ENCODE data around the gene ZC2HC1C.

GRCh38 chr14:75127903-75128595, 58.6 kb downstream of the ZC2HC1C start:
- TF ChIP-seq, protein P1, sequence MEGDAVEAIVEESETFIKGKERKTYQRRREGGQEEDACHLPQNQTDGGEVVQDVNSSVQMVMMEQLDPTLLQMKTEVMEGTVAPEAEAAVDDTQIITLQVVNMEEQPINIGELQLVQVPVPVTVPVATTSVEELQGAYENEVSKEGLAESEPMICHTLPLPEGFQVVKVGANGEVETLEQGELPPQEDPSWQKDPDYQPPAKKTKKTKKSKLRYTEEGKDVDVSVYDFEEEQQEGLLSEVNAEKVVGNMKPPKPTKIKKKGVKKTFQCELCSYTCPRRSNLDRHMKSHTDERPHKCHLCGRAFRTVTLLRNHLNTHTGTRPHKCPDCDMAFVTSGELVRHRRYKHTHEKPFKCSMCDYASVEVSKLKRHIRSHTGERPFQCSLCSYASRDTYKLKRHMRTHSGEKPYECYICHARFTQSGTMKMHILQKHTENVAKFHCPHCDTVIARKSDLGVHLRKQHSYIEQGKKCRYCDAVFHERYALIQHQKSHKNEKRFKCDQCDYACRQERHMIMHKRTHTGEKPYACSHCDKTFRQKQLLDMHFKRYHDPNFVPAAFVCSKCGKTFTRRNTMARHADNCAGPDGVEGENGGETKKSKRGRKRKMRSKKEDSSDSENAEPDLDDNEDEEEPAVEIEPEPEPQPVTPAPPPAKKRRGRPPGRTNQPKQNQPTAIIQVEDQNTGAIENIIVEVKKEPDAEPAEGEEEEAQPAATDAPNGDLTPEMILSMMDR (IDR thresholded peaks at IDR 0.05), result no peak
- no peak for TF ChIP-seq POLR2AphosphoS5 (IDR thresholded peaks at IDR 0.05)
- TF ChIP-seq EP300 (IDR thresholded peaks at IDR 0.05), result no peak
- TF ChIP-seq POLR2A (IDR thresholded peaks at IDR 0.05), result no peak
